ENCODE data around the gene GIMD1. TPM values are rescaled to one million over a fixed set of nuclear protein-coding genes. Genes with fewer than 3 reads are reported as not detected.

GIMD1 gene
- total RNA-seq, 1 experiment from 2014 or later: not detected

DNA sequence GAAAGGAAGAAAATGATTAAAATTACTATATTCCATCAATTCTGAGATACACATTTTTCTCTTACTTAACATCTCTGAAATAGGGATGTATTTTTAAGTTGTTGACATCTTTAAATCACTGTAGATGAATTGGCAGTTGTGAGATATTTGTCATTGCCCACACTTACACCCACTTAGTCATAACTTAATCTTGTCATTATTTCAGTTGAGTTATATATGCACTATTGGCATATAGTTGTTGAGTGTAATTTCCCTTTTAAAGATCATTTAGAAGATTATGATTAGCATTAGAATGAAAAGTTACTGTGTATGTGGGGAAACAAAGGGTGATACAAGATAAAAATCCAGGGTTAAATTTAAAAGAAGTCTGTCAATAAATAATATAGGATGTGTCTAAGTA is 50.1 kb downstream of the GIMD1 start:
- H3K27ac Mint-ChIP-seq: no peak overlapping the region
- peaks cover 7 to 13% of the 10 kb centered on the region in 2 experiments for H3K4me1 Mint-ChIP-seq
- Histone ChIP-seq H3K4ac (ENCODE audit: low read depth, low read length) (no peak overlapping the region), H2BK5ac (ENCODE audit: insufficient read length, low read length) (no peak overlapping the region), H3K4me1 (ENCODE audit: insufficient read depth, low read length) (no peaks in the 10 kb centered on the region), H3K9me3 (ENCODE audit: control insufficient read depth, low read depth, low read length) (no peaks in the 10 kb centered on the region), H3T11ph (ENCODE audit: low read length) (no peak overlapping the region), H3K4me2 (ENCODE audit: insufficient read depth, insufficient read length, low read length) (no peak overlapping the region), H3K27me3 (ENCODE audit: insufficient read depth, low read length) (no peaks in the 10 kb centered on the region), H2BK20ac (ENCODE audit: low read depth, low read length, poor library complexity, severe bottlenecking) (no peak overlapping the region), H3K18ac (ENCODE audit: insufficient read length, low read depth, low read length) (no peak overlapping the region), H2AK5ac (ENCODE audit: insufficient read length, low read length) (no peak overlapping the region), H4K8ac (replicated peaks; ENCODE audit: insufficient read length, low read depth, low read length) (no peak overlapping the region), H3K79me2 (ENCODE audit: insufficient read depth, low read length) (peaks cover 13% of the 10 kb centered on the region; the same call in 1 of the 2 replicates), H3K9ac (ENCODE audit: extremely low read depth, insufficient read length, low read length) (no peak overlapping the region), H3K27ac (ENCODE audit: insufficient read length, low read depth, low read length) (no peak overlapping the region), H2AFZ (ENCODE audit: low read length) (no peak overlapping the region), H4K91ac (ENCODE audit: insufficient read length, low read depth, low read length) (no peak overlapping the region), H2BK12ac (ENCODE audit: insufficient read length, low read depth, low read length) (no peak overlapping the region), H3K14ac (ENCODE audit: insufficient read depth, low read length) (no peak overlapping the region), H4K20me1 (ENCODE audit: control insufficient read depth, insufficient read depth, insufficient read length) (no peaks in the 10 kb centered on the region), H2BK15ac (ENCODE audit: low read depth, low read length) (no peak overlapping the region), H3K23ac (ENCODE audit: insufficient read length, low read depth, low read length) (no peak overlapping the region), H3K23me2 (ENCODE audit: insufficient read length, low read depth, low read length, poor library complexity, severe bottlenecking) (peaks cover 5% of the 10 kb centered on the region), H2BK120ac (ENCODE audit: low read depth, low read length, poor library complexity, severe bottlenecking) (no peak overlapping the region), H3K79me1 (ENCODE audit: insufficient read depth, low read depth, low read length, poor library complexity, severe bottlenecking) (peaks cover 3% of the 10 kb centered on the region), H4K5ac (ENCODE audit: insufficient read length, low read depth, low read length) (no peak overlapping the region), H3K56ac (ENCODE audit: insufficient read length, low read depth, low read length) (no peak overlapping the region)
- H3K9me3 Mint-ChIP-seq: peaks cover 13 to 15% of the 10 kb centered on the region in 2 experiments
- DNase-seq: no peak
- no peak overlapping the region for H3K4me3 Mint-ChIP-seq
- H3K36me3 Mint-ChIP-seq (ENCODE audit: insufficient read depth in 1 of 3, low read depth in 3 of 3): peaks cover 18 to 20% (median 19%) of the 10 kb centered on the region in 3 experiments; a peak in 6 of 7 replicates
- TF ChIP-seq, protein P1, sequence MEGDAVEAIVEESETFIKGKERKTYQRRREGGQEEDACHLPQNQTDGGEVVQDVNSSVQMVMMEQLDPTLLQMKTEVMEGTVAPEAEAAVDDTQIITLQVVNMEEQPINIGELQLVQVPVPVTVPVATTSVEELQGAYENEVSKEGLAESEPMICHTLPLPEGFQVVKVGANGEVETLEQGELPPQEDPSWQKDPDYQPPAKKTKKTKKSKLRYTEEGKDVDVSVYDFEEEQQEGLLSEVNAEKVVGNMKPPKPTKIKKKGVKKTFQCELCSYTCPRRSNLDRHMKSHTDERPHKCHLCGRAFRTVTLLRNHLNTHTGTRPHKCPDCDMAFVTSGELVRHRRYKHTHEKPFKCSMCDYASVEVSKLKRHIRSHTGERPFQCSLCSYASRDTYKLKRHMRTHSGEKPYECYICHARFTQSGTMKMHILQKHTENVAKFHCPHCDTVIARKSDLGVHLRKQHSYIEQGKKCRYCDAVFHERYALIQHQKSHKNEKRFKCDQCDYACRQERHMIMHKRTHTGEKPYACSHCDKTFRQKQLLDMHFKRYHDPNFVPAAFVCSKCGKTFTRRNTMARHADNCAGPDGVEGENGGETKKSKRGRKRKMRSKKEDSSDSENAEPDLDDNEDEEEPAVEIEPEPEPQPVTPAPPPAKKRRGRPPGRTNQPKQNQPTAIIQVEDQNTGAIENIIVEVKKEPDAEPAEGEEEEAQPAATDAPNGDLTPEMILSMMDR (conservative IDR thresholded peaks at IDR 0.05): no peak
- no peaks in the 10 kb centered on the region for H3K27me3 Mint-ChIP-seq (ENCODE audit: low read depth)
